GM19035 (cell line): ENCODE measurements around the gene CBLL1.

Experiments used
- ATAC-seq: cut with Tn5 transposase; IDR thresholded peaks from one replicate; pipeline ENCODE4 v1.9.1; 2021; ENCODE audit not compliant: unreplicated experiment

The CBLL1 gene

GRCh38 chr7:107742678-107743566 lies 1.0 kb upstream of the CBLL1 start:
- peak; percentile 37 for ATAC-seq

GRCh38 chr7:107744345-107744750 lies 406 bp downstream of the CBLL1 start:
- ATAC-seq = peak; percentile 42

GRCh38 chr7:107746006-107746405 lies 2.1 kb downstream of the CBLL1 start:
- no peak for ATAC-seq

- ATAC-seq = no peak
Measured at GRCh38 chr7:107751113-107751512, 7.2 kb downstream of the CBLL1 start.

GRCh38 chr7:107754642-107755041 lies 10.7 kb downstream of the CBLL1 start:
- ATAC-seq = no peak

GRCh38 chr7:107758667-107759066 lies 14.7 kb downstream of the CBLL1 start:
- no peak for ATAC-seq

- ATAC-seq = no peak
Measured at GRCh38 chr7:107767391-107767790, 23.4 kb downstream of the CBLL1 start.

GRCh38 chr7:107768263-107768662 lies 24.3 kb downstream of the CBLL1 start:
- no peak for ATAC-seq

- no peak for ATAC-seq
Measured at GRCh38 chr7:107773027-107773426, 29.1 kb downstream of the CBLL1 start.

GRCh38 chr7:107777702-107778101 lies 33.8 kb downstream of the CBLL1 start:
- ATAC-seq = no peak

- no peak for ATAC-seq
Measured at GRCh38 chr7:107778283-107778682, 34.3 kb downstream of the CBLL1 start.

GRCh38 chr7:107779647-107780099 lies 35.7 kb downstream of the CBLL1 start:
- no peak for ATAC-seq

- ATAC-seq = no peak
Measured at GRCh38 chr7:107782374-107782773, 38.4 kb downstream of the CBLL1 start.

GRCh38 chr7:107783648-107784047 lies 39.7 kb downstream of the CBLL1 start:
- no peak for ATAC-seq

GRCh38 chr7:107785170-107785569 lies 41.2 kb downstream of the CBLL1 start:
- ATAC-seq = no peak

GRCh38 chr7:107785926-107786325 lies 42.0 kb downstream of the CBLL1 start:
- no peak for ATAC-seq

GRCh38 chr7:107788216-107788615 lies 44.3 kb downstream of the CBLL1 start:
- ATAC-seq = no peak

- ATAC-seq = no peak
Measured at GRCh38 chr7:107788662-107789061, 44.7 kb downstream of the CBLL1 start.

GRCh38 chr7:107789647-107790046 lies 45.7 kb downstream of the CBLL1 start:
- no peak for ATAC-seq

- no peak for ATAC-seq
Measured at GRCh38 chr7:107792364-107792763, 48.4 kb downstream of the CBLL1 start.

GRCh38 chr7:107799647-107800264 lies 55.8 kb downstream of the CBLL1 start:
- no peak for ATAC-seq

GRCh38 chr7:107803009-107803610 lies 59.2 kb downstream of the CBLL1 start, which contains the start of gene SLC26A3:
SLC26A3 (minus strand) TSS chr7:107803223; CDS start chr7:107794509, 8,714 bp downstream.
- no peak for ATAC-seq
